Measurements from ENCODE around the gene OSBPL10. TPM values are rescaled to one million over a fixed set of nuclear protein-coding genes. Genes with fewer than 3 reads are reported as not detected.
A peak's percentile ranks its signal among the peaks of the same experiment; 100 is the strongest.

The OSBPL10 gene
- total and polyA plus RNA-seq, 2 of the 4 experiments (the other 2 are of a cell fraction) = 9.5 to 10.1 TPM

DNA sequence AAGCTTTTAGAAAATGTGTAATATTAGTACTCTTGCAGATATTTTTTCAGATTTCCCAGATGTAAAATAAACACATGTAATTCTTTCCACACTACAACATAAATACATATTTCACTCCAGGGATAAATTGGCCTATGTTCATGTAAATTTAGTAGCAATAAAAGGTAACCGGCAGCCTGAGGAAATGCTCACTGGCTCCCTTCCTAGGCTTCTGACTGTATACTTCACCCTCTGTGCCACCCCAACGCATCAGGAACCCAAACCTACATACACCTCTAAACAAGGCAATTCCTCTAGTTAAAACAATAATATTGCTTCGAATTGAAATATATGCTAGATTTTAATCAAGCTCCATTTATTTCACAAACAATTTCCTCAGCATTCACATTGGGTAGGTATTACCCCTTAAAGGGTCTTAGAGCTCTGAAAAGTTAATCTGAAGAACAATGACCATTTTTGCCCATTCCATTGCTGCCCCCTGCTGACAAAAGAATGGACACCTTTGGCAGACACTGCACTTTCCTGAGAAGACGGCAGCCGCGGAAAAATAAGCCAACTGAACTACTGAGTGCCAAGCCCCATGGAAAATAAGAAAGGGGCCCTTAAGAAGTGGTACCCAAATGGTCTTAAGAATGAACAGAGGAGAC is 212.5 kb downstream of the OSBPL10 start:
- Histone ChIP-seq H2BK5ac (ENCODE audit: low read depth, low read length, poor library complexity, severe bottlenecking) (no peak overlapping the region), H2BK20ac (ENCODE audit: low read depth, low read length) (no peak overlapping the region), H3K27ac (ENCODE audit: insufficient read depth, low read length) (no peak overlapping the region), H4K20me1 (ENCODE audit: insufficient read depth, low read length) (no peaks in the 10 kb centered on the region), H3K4me3 (ENCODE audit: insufficient read depth, low read depth, low read length) (no peak overlapping the region), H4K5ac (ENCODE audit: low read depth, low read length) (no peak overlapping the region), H3K9me1 (ENCODE audit: insufficient read depth, low read length) (no peaks in the 10 kb centered on the region; the same call in 1 of the 2 replicates), H3K9ac (ENCODE audit: low read depth, low read length) (no peak overlapping the region), H3K4ac (ENCODE audit: low read depth, low read length) (no peak overlapping the region), H2BK120ac (ENCODE audit: low read depth, low read length) (no peak overlapping the region), H3K36me3 (ENCODE audit: control insufficient read depth, insufficient read depth, low read length) (no peaks in the 10 kb centered on the region), H3K4me1 (ENCODE audit: control insufficient read depth, insufficient read depth, low read length) (no peaks in the 10 kb centered on the region), H2AFZ (replicated peaks; ENCODE audit: low read length, poor library complexity) (no peak overlapping the region), H4K8ac (ENCODE audit: low read depth in 2 of 2, low read length in 2 of 2) (no peak overlapping the region), H2AK5ac (ENCODE audit: low read depth, low read length) (no peak overlapping the region), H3K14ac (replicated peaks; ENCODE audit: low read depth, low read length) (no peak overlapping the region), H3K9me3 (ENCODE audit: control insufficient read depth, insufficient read depth, low read length) (no peaks in the 10 kb centered on the region), H2BK15ac (ENCODE audit: low read depth, low read length) (no peak overlapping the region), H3K23ac (ENCODE audit: low read depth, low read length) (no peak overlapping the region), H3K4me2 (ENCODE audit: low read depth, low read length) (no peak overlapping the region), H3K27me3 (ENCODE audit: control insufficient read depth, insufficient read depth, low read length) (no peaks in the 10 kb centered on the region), H2AK9ac (replicated peaks; ENCODE audit: low read depth, low read length, poor library complexity) (no peak overlapping the region), H3K79me1 (ENCODE audit: low read depth in 1 of 2, low read length in 2 of 2) (no peaks in the 10 kb centered on the region), H4K91ac (ENCODE audit: insufficient read depth, low read depth, low read length) (no peak overlapping the region), H3K18ac (ENCODE audit: low read depth, low read length) (no peak overlapping the region), H3K56ac (ENCODE audit: extremely low read depth, insufficient read depth, low read length) (no peak overlapping the region)
- in situ Hi-C loops (cut with MboI; ENCODE audit: low sequenced_read_pairs) = loop anchor here (10.0 to 25.0 kb wide), 2 partner anchors 224 to 981 kb away; no protein-coding TSS in a partner anchor
- ATAC-seq (ENCODE audit: low read depth) (peak; percentile 74), DNase-seq (peak; percentile 58)
- dilution Hi-C loops (cut with HindIII; ENCODE audit: low sequenced_read_pairs, unreplicated experiment) = no loop called here
- ChIA-PET POLR2A (ENCODE audit: unreplicated experiment) (no interaction called here), CTCF (interaction anchor here (1.1 kb wide), 1 partner anchor 41 kb away, joined by 3 read pairs; no protein-coding TSS in a partner anchor)
- peak; percentile 81 for TF ChIP-seq RAD21 (IDR thresholded peaks at IDR 0.05; ENCODE audit: low read length)
- no peak for TF ChIP-seq FOS (IDR thresholded peaks at IDR 0.05; ENCODE audit: low read depth, low read length)
- TF ChIP-seq POLR2A (IDR thresholded peaks at IDR 0.05; ENCODE audit: low read depth, low read length) = 0 out of 2 replicates have a peak, but pooled peaks have one; percentile 28
- TF ChIP-seq RCOR1 (IDR thresholded peaks at IDR 0.05; ENCODE audit: insufficient replicate concordance, low read length) = no peak
- TF ChIP-seq RFX5 (IDR thresholded peaks at IDR 0.05; ENCODE audit: low read depth, low read length) = no peak
- peak; percentile 73 for TF ChIP-seq SMC3 (IDR thresholded peaks at IDR 0.05; ENCODE audit: low read depth, low read length)
- no peak for TF ChIP-seq BHLHE40 (IDR thresholded peaks at IDR 0.05; ENCODE audit: low read depth, low read length)
- TF ChIP-seq, protein P1, sequence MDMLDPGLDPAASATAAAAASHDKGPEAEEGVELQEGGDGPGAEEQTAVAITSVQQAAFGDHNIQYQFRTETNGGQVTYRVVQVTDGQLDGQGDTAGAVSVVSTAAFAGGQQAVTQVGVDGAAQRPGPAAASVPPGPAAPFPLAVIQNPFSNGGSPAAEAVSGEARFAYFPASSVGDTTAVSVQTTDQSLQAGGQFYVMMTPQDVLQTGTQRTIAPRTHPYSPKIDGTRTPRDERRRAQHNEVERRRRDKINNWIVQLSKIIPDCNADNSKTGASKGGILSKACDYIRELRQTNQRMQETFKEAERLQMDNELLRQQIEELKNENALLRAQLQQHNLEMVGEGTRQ (IDR thresholded peaks at IDR 0.05; ENCODE audit: low read depth, low read length) = no peak
- TF ChIP-seq, protein P2, sequence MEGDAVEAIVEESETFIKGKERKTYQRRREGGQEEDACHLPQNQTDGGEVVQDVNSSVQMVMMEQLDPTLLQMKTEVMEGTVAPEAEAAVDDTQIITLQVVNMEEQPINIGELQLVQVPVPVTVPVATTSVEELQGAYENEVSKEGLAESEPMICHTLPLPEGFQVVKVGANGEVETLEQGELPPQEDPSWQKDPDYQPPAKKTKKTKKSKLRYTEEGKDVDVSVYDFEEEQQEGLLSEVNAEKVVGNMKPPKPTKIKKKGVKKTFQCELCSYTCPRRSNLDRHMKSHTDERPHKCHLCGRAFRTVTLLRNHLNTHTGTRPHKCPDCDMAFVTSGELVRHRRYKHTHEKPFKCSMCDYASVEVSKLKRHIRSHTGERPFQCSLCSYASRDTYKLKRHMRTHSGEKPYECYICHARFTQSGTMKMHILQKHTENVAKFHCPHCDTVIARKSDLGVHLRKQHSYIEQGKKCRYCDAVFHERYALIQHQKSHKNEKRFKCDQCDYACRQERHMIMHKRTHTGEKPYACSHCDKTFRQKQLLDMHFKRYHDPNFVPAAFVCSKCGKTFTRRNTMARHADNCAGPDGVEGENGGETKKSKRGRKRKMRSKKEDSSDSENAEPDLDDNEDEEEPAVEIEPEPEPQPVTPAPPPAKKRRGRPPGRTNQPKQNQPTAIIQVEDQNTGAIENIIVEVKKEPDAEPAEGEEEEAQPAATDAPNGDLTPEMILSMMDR (conservative IDR thresholded peaks at IDR 0.05; ENCODE audit: low read depth, low read length) = peak; percentile 64
- no peak for TF ChIP-seq NFE2L2 (IDR thresholded peaks at IDR 0.05; ENCODE audit: low read depth, low read length)
- TF ChIP-seq MAZ (IDR thresholded peaks at IDR 0.05; ENCODE audit: borderline replicate concordance, low read depth, low read length) = no peak
- no peak for TF ChIP-seq MXI1 (IDR thresholded peaks at IDR 0.05; ENCODE audit: borderline replicate concordance, low read depth, low read length)
- no peak for TF ChIP-seq ELK1 (IDR thresholded peaks at IDR 0.05; ENCODE audit: borderline replicate concordance, low read depth, low read length)
- TF ChIP-seq MAFK (IDR thresholded peaks at IDR 0.05; ENCODE audit: low read depth, low read length) = no peak
- 28% methylated on average over 3 of the region's 6 CpGs; no CpG with 5 or more reads in 1 of the 2 experiments for WGBS, 2 experiments (ENCODE audit: extremely low coverage in 2 of 2, insufficient read length in 1 of 2)
- intact Hi-C loops (cut with micrococcal nuclease) = loop anchor here (1.0 to 10.0 kb wide), 7 partner anchors 158 to 1000 kb away; partner anchors contain the start of gene STT3B
- BruUV-seq (replicated peaks) = no TSS peak
